Putamen (tissue), 1 donor: ENCODE results near the gene PCGF3.
"Not testable (repeated sequence)": the region's sequence is repeated elsewhere in the genome, so short reads cannot be mapped to it uniquely, and the experiment has no call there.

Source experiments
- DNase-seq: peaks from one replicate; pipeline ENCODE4 v3.0.0-alpha.2; 2016; ENCODE audit warnings: low spot score

PCGF3 gene

GRCh38 chr4:797066-797465, 91.4 kb downstream of the PCGF3 start:
- no peak for DNase-seq

DNA sequence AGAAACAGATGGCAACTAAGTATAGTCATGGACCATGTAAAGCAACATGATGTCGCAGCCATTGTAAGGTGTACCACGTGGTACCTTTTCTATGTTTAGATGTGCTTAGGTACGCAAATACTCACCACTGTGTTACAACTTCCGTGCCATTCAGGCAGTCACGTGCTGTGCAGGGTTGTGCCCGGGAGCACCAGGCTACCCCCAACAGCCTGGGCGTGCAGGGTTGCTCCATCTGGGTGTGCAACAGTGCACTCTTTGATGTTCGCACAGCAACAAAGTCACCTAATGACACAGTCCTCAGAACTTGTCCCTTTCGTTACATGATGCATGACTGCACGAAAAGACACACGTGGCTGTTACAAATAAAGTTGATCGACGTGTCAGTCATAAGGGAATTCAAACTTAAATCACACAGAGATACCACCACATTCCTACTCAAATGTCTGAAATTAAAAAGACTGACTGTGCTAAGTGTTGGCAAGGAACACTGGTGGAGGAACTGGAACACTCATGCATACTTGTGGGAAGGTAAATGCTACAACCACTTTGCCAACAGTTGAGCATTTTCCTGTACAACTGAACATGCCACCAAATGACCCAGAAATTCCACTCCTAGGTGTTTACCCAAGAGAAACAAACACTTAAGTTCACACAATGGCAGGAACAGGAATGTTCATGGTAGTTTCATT, 95.9 kb downstream of the PCGF3 start:
- no peak for DNase-seq

DNA sequence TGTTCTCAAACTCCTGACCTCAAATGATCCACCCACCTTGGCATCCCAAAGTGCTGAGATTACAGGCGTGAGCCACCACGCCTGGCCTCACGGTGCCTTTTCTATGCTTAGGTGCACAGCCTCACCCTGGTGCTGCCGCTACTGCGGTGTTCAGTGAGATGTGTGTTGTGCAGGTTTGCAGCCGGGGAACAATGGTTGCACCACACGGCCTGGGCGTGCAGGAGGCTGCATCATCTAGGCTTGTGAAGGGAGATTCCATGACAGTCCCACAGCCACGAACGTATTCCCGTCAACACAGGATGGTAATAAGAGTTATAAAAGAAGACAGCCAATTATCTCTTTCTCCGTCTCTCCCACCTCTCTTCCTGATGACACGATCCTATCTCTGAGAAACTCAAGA, 98.3 kb downstream of the PCGF3 start:
- peak; percentile 63 for DNase-seq

GRCh38 chr4:804804-805203, 99.2 kb downstream of the PCGF3 start:
- no peak for DNase-seq

DNA sequence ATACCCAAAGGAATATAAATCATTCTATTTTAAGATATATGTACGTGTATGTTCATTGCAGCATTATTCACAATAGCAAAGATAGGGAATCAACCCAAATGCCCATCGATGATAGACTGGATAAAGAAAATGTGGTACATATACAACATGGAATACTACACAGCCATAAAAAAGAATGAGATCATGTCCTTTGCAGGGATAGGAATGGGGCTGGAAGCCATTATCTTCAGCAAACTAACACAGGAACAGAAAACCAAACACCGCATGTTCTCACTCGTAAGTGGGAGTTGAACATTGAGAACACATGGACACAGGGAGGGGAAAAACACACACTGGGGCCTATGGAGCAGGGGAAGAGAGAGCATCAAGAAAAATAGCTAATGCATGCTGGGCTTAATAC, 101.3 kb downstream of the PCGF3 start:
- DNase-seq: not testable (repeated sequence)

GRCh38 chr4:807792-808191, 102.2 kb downstream of the PCGF3 start:
- DNase-seq: no peak

- no peak for DNase-seq
Observed at GRCh38 chr4:808860-809570, 103.4 kb downstream of the PCGF3 start.

GRCh38 chr4:813900-814299, 108.3 kb downstream of the PCGF3 start:
- DNase-seq: no peak

- DNase-seq: no peak
Observed at GRCh38 chr4:814312-814850, 108.7 kb downstream of the PCGF3 start.

- no peak for DNase-seq
Observed at GRCh38 chr4:815464-816146, 110.0 kb downstream of the PCGF3 start.

- no peak for DNase-seq
Observed at GRCh38 chr4:818106-818921, 112.7 kb downstream of the PCGF3 start.

DNA sequence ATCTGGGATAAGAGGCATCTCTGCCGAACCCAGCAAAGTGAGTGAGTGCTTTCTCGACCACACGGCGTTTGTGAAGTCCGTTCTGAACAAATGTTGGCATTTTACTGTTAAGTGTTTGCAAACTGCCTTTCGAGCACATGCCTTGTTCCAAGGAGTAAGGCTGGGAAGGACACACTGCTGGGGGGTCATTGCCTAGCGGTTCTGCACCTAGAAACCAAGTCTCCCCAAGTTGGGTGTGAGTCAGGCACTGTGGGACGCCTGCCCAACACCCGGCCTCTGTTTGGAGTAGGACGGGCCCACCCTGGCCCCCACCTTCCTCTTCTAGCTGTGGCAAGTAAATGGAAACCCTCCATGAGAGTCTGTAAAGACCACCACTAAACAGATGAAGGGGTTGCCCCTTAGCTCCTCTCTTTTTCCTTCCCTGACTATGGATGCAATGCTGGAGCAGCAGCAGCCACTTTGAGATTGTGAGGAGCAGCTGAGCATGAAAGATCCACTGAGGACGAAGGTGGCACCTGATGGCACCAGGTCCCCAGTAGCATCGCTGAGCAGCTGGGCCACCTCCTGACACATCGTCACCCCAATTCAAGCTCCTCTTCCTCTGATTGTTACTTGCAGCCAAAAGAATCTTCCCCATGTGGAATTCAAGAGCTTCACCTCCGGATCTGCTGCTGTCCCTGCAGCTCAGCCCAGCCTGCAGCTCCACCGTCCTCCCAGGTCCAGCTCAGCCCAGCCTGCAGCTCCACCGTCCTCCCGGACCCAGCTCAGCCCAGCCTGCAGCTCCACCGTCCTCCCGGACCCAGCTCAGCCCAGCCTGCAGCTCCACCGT, 114.0 kb downstream of the PCGF3 start:
- no peak for DNase-seq
